ENCODE measurements around the gene LRRC19.

- TF ChIP-seq CTCF (IDR thresholded peaks at IDR 0.05) (no peak), POLR2A (IDR thresholded peaks at IDR 0.05) (no peak), POLR2AphosphoS5 (IDR thresholded peaks at IDR 0.05) (no peak)
Measured at GRCh38 chr9:27054125-27054524, 48.7 kb upstream of the LRRC19 start.
